IPS-18c (cell line): Measurements from ENCODE around the gene MAGI3.
"Not testable (repeated sequence)": the region's sequence is repeated elsewhere in the genome, so short reads cannot be mapped to it uniquely, and the experiment has no call there.

Experiments
- H3K4me3 ChIP-seq: 2 replicates; pipeline ENCODE4 v1.7.0; 2013; ENCODE audit warnings: low read depth, mild to moderate bottlenecking, low read length, moderate library complexity; ENCODE audit not compliant: insufficient read depth
- H3K9me3 ChIP-seq: one replicate; pipeline ENCODE4 v1.6.1; 2013; ENCODE audit warnings: mild to moderate bottlenecking, low read length, moderate library complexity; ENCODE audit not compliant: control insufficient read depth, insufficient read depth

MAGI3 gene

DNA sequence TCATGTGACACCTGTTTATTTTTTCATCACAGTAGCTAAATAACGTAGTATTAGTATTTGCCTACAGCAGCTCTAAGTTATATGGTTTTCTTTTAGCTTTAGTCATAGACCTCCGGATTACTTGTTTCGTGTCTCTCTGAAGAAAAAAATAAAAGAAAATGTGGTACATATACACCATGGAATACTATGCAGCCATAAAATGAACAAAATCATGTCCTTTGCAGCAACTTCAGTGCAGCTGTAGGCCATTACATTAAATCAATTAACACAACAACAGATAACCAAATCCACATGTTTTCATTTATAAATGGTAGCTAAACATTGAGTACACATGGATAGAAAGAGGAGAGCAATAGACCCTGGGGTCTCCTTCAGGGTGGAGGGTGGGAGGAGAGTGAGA lies 142.7 kb downstream of the MAGI3 start:
- H3K4me3 ChIP-seq, result no peak overlapping the region
- no peaks in the 10 kb centered on the region for H3K9me3 ChIP-seq

DNA sequence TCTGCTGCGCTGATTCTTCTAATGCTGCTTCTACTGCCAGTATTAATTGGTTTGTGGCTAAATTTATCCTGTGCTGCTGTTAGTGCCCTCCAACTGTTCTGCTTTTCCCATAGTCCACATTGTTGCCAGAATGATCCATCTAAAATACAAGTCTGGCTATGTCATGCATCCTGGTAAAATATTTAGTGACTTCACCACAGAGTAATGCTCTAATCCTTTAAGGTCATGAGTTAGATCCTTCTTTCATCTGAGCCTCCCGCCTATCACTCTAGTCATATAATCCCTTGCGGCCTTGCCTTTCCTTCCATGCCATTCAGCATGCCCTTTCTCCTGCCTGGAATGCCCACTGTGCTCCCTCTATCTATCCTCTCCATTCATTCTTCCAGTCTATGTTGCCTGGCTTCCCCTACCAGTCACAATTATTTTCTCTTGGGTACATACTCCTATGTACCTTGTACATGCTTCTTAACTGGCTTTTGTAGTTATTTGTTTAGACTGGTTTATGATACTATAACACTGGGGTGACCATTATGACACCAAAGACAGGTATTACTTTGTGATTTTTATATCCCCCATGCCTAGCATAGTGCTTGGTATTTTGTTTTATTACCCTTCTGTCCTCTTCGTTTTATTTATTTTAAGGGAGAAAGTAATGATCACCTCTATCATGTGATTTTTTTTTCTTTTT lies 144.0 kb downstream of the MAGI3 start:
- H3K4me3 ChIP-seq, result no peak overlapping the region
- H3K9me3 ChIP-seq, result no peaks in the 10 kb centered on the region

DNA sequence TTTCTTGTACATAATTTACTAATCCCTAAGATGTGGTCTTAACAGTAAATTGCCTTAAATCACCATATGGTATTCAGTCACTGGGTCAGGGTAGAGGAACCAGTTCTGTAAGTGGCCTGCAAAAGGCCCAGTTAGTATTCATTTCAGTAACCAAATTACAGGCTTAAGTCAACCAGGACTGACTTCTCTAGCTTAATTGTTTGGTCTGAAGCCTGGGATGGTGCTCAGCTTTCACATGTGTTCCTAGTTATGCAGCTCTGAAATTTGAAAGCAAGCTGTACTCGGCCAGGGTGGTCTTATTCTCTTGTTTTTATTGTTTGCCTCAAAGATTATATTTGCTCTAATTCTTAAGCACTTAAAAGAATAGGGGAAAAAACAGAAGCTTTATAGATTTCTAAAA lies 144.6 kb downstream of the MAGI3 start:
- no peaks in the 10 kb centered on the region for H3K9me3 ChIP-seq
- H3K4me3 ChIP-seq, result no peak overlapping the region

DNA sequence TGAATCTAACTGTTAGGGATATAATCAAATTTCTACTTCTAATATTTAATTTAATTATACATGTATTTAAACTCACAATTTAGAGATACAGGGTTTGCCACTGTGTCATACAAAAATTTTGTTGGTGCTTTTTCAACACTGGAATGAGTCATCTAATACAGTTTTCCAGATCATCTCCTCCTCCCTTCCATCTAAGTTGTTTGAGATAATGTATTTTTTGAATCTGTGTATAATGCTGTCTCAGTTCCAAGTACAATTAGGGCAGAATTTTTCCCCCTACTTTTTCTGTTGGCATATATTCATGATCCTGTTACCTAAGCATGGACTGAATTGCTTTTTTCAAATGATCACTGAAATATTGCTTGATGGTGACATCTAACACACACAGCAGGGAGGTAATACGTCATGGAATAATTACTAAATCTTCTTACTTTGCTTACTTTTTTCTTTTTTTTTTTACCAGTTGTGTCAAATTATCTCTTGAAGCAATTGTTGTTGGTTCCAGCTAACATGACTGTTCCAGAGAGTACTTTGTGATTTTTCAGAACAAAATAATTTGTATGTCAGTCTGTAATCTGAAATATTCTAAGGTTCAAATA lies 146.0 kb downstream of the MAGI3 start:
- no peaks in the 10 kb centered on the region for H3K9me3 ChIP-seq
- H3K4me3 ChIP-seq, result no peak overlapping the region

DNA sequence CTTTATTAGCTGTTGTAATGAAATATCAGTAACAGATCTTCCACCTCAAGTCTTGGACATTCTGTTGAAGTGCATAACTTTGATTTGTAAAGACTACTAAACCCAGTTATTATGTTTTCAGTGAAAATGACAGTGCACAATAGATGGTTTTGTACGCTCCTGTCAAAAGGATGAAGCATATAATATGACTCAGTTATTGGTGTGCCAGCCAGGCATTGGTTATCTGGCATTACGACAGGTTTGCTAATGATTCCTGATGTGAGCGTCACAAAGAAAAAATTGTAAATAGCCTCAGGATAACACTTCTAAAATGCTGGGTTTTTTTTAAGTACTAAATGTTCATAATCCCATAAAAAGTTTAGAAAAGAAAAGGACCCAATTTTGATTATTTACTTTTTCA lies 147.9 kb downstream of the MAGI3 start:
- H3K9me3 ChIP-seq, result no peaks in the 10 kb centered on the region
- H3K4me3 ChIP-seq, result no peak overlapping the region

DNA sequence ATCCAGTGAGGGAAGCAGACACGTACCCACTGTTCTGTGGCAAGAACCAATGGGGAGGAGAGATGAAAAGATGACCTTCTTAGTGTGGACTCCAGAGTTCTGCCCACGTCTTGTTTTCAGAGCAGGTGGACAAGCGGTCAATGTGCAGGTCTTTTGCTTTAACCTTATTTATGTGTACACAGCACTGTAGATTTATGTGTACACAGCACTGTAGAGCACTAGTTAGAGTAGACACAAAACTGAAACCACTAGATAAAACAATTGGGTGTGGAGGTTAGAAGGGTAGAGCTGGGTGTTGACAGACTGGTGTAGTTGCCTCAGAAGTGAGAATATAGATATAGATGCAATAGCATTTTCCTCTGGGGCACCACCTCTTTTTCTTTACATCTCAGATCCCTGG lies 150.0 kb downstream of the MAGI3 start:
- no peak overlapping the region for H3K4me3 ChIP-seq
- no peaks in the 10 kb centered on the region for H3K9me3 ChIP-seq

DNA sequence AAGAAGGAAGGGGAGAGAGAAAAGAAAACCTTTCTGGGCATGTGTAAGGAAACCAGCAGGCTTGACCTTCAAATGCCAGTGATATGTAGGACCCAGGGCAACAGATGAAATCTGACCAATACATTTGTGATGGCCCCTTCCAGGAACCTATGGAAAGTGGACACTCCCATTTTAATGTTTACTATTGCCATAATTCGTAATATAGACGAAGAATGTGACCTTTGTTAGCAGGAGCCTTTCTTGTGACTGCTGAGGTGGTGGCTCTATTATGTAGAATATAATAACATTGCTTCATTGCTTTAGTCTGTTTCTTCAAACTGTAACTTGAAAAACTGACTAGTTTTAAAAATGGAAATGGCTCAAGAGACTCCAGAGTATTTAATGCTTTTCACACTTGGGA lies 150.8 kb downstream of the MAGI3 start:
- Histone ChIP-seq H3K4me3 (no peak overlapping the region), H3K9me3 (no peaks in the 10 kb centered on the region)

DNA sequence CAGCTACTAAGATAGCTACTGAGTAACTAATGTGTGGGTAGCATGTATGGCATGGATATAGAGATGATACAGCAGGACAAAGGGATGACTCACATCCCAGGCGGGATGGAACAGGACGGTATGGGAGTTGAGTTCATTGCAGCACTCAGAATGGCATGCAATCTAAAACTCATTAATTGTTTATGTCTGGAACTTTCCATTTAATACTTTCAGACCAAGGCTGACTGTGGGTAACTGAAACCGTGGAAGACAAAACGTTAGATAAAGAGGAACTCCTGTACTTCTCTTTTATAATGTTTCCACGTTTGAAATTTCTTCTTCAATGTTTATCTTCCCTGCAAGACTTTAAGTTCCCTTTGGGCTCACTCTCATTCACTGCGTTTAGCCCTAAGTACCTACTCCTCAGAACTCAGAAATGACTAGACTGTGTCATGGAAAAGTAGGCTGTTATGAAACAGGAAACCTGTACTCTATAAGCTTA lies 151.9 kb downstream of the MAGI3 start:
- no peaks in the 10 kb centered on the region for H3K9me3 ChIP-seq
- no peak overlapping the region for H3K4me3 ChIP-seq

DNA sequence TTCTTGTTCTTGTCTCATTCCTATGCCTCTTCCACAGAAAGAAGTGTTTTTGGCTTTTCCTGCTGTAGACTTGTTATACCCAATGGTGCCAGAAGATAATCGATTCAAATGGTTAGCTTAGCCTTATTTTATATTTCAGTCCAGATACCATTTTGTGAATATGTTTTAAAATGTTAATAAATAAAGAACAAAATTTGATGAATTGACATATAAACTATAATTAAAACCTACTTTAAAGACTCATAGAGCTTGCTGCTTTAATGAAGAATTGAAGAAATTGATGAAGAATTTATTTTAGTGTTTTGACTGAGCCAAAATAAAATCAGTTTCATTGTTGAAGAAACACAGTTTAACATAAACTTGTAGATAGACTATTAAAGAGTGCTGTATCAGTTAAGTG lies 152.8 kb downstream of the MAGI3 start:
- Histone ChIP-seq H3K9me3 (no peaks in the 10 kb centered on the region), H3K4me3 (no peak overlapping the region)

DNA sequence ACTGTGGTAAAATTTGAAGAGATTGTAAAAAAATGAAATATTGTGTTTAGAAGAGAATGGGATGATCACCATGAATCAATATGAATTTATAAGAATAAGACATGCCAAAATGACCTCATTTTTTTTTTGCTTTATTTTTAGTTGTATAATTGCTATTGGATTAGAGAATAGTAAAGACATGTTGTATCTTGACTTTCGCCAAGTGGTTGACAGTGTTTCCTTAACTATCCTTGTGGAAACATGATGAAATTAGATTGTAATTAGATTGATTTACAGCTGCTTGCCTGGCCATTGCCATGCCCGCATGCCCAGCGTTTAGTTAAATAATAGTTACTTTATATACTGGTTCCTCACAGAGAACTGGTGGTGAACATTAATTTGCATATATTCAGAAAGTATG lies 154.9 kb downstream of the MAGI3 start:
- H3K9me3 ChIP-seq, result no peaks in the 10 kb centered on the region
- no peak overlapping the region for H3K4me3 ChIP-seq

DNA sequence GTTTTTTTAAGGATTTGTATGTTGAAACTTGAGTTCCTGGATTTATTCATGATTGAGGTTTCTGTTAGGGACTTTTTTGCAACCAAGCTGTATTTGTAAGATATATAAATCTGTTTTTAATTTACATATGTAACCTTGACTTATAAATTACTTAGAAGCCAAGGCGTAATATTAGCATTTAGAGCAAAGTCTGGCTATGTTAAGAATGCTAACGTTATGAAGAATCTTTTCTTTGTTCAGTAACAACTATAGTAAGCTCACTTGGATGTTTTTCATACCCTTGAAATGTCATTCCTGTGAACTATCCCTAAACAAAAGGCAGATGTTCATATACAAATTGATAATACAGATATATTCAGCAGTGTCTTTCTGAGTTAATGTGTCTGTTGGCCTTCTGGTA lies 155.3 kb downstream of the MAGI3 start:
- H3K4me3 ChIP-seq, result no peak overlapping the region

DNA sequence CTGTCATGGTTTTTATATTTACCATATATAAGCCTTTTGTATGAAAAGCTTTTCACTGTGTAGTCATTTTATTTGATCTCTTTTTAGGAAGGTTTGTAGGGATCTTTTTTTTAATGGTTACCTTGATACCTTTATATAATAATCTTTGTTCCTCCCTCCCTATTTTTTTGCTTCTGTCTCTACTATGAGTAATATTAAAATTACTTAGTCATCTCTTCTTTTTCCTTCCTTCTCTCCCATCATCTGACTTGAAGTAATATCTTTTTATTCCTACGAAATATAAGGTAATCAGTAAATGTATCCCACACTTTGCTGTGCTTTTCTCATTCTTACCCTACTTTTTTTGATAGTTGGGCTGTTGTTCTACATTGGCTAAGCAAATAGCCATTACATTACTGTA lies 161.4 kb downstream of the MAGI3 start:
- Histone ChIP-seq H3K9me3 (no peaks in the 10 kb centered on the region), H3K4me3 (no peak overlapping the region)

More for the DNA sequence above, 155.3 kb downstream of the MAGI3 start:
- no peaks in the 10 kb centered on the region for H3K9me3 ChIP-seq

DNA sequence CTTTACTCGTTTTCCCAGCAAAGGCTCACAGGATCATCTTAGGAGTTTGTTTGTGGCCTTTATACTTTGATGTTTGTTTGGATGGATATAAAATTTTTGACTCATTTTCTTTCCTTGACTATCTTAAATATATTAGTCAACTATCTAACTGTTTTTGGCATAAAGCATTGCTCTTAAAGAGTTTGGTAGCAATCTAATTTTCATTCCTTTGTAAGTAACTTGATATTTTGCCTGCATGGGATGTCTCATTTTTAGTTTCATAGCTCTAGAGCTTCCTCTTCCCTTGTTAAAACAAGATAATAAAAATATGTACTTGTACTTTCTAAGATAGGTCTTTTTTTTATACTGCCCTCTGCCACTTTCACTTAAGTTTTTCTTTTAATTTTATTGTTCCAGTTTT lies 161.9 kb downstream of the MAGI3 start:
- no peak overlapping the region for H3K4me3 ChIP-seq
- H3K9me3 ChIP-seq, result peaks cover under 1% of the 10 kb centered on the region

DNA sequence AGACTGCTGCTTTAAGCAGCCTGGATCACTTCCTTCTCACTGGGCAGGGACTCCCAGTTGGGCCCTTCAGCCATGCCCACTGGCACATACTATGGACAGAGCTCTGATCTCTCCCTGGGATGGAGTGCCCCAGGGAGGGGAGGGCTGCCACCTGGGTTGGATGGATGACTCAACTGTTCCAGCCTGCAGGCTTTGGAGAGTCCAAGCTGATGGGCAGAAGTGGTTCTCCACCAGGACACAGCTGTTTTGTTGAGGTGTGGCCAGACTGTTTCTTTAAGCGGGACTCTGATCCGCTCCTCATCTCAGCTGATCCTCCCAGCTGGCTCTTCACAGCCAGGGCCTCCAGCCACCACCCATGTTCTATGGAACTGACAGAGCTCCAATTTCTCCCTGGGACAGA lies 166.9 kb downstream of the MAGI3 start:
- Histone ChIP-seq H3K9me3 (peaks cover 6% of the 10 kb centered on the region), H3K4me3 (no peak overlapping the region)

DNA sequence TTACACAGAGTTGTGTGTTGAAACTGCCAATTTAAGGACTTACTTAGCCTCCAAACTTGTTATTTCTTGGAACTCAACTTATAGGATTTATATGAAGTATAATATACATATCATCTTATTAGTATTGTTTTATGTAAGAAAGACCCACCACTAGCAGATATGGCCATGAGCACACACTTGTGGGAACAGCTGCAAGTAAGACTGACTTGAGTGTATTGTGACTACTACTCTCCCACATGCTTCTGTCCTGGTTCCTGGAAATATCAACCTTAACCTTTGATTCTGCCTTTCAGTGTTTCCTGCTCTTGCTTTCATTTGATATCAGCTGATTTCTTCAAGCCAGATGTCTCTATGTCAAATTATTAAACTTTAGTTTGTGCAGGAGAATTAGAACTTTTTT lies 175.3 kb downstream of the MAGI3 start:
- Histone ChIP-seq H3K9me3 (no peaks in the 10 kb centered on the region), H3K4me3 (no peak overlapping the region)

DNA sequence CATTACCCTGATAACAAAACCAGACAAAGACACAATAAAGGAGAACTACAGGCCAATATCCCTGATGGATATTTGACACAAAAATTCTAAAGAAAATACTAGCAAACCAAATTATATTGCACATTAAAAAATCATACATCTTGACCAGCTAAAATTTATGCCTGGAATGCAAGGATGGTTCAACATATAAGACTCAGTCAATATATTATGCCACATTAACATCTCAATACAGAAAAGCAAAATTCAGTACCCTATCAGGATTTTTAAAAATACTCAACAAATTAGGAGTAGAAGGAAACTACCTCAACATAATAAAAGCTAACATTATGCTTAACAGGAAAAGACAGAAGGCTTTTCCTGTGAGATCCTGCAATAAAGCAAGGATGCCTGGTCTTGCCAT lies 177.1 kb downstream of the MAGI3 start:
- no peaks in the 10 kb centered on the region for H3K9me3 ChIP-seq

DNA sequence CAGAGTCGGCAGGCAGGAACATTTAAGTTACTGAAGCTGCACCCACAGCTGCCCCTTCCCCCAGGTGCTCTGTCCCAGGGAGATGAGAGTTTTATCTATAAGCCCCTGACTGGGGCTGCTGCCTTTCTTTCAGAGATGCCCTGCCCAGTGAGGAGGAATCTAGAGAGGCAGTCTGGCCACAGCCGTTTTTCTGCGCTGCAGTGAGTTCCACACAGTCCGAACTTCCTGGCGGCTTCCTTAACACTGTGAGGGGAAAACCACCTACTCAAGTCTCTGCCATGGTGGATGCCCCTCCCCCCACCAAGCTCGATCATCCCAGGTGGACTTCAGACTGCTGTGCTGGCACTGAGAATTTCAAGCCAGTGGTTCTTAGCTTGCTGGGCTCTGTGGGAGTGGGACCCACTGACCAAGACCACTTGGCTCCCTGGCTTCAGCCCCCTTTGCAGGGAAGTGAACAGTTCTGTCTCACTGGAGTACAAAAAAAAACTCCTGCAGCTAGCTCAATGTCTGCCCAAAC lies 185.5 kb downstream of the MAGI3 start:
- not testable (repeated sequence) for H3K9me3 ChIP-seq, H3K4me3 ChIP-seq

More for the DNA sequence above, 177.1 kb downstream of the MAGI3 start:
- H3K4me3 ChIP-seq, result no peak overlapping the region

DNA sequence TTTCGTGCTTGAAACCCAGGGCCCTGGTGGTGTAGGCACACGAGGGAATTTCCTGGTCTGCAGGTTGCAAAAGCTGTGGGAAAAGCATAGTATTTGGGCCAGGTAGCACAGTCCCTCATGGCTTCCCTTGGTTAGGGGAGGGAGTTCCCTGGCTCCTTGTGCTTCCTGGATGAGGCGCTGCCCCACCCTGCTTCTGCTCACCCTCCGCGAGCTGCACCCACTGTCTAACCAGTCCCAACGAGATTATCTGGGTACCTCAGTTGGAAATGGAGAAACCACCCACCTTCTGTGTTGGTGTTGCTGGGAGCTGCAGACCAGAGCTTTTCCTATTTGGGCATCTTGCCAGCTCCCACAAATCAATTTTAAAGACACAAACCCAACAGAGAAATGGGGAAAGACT lies 186.0 kb downstream of the MAGI3 start:
- Histone ChIP-seq H3K9me3 (no peaks in the 10 kb centered on the region), H3K4me3 (no peak overlapping the region)
